ENCODE results near the gene ACADS. TPM values are rescaled to one million over a fixed set of nuclear protein-coding genes. Genes with fewer than 3 reads are reported as not detected.

The ACADS gene
- total RNA-seq, 1 donor from 2014 or later = 7.2 TPM

DNA sequence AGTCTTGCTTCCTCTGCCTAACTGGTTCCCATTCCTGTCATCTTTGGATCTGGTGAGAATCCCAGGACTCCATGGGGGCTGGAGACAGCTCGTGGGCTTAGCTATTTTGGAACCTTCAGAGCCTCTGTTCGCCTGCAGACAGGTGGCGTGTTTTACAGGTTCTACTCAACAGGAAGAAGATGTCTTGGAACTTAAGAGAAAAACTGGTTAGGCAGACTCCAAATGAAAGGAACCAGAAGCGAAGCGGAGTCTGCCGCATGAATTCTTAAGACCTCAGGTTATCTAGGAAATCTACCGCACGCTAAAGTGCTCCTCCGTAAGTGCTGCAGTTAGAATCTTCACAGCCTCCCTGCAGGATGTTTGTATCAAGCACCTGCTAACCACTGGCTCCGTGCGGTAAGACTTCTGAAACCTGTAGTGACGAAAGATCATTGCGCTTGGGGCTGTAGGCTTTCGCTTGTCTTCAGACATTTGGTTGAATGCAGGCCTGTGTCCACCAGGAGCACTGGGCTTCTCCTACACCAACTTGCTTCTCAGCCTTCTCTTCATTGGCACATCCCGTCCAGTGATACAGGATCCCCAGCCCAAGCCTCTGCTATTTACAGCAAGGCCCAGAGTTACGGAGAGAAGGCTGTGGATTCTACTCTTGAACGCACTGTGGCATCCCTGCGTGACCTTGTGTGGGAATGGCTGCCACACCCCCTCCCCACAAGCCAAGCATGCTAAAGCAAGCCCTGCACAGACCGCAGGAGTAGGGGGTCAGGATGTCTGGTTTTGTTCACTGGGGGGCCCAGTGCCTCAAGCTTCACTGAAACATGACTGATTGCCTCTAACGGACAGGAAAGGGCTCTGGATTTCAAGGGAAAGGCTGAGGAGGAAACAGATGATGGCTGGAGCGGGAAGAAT, 35.0 kb downstream of the ACADS start:
- no peaks in the 10 kb centered on the region for H3K27me3 Mint-ChIP-seq (ENCODE audit: low read depth)
- peaks cover 27% of the 10 kb centered on the region for H3K4me1 Mint-ChIP-seq (ENCODE audit: low read depth)
- H3K36me3 Mint-ChIP-seq (ENCODE audit: low read depth) = peaks cover 14% of the 10 kb centered on the region
- no peak for DNase-seq (ENCODE audit: low spot score)
- H3K27ac Mint-ChIP-seq (ENCODE audit: unreplicated experiment) = peak overlapping the region; percentile 98
- TF ChIP-seq, protein P1, sequence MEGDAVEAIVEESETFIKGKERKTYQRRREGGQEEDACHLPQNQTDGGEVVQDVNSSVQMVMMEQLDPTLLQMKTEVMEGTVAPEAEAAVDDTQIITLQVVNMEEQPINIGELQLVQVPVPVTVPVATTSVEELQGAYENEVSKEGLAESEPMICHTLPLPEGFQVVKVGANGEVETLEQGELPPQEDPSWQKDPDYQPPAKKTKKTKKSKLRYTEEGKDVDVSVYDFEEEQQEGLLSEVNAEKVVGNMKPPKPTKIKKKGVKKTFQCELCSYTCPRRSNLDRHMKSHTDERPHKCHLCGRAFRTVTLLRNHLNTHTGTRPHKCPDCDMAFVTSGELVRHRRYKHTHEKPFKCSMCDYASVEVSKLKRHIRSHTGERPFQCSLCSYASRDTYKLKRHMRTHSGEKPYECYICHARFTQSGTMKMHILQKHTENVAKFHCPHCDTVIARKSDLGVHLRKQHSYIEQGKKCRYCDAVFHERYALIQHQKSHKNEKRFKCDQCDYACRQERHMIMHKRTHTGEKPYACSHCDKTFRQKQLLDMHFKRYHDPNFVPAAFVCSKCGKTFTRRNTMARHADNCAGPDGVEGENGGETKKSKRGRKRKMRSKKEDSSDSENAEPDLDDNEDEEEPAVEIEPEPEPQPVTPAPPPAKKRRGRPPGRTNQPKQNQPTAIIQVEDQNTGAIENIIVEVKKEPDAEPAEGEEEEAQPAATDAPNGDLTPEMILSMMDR (IDR thresholded peaks at IDR 0.05) = no peak
- peak overlapping the region; percentile 52 for H3K4me3 Mint-ChIP-seq (ENCODE audit: unreplicated experiment)
- H3K9me3 Mint-ChIP-seq (ENCODE audit: low read depth) = peaks cover under 1% of the 10 kb centered on the region

GRCh38 chr12:120761519-120761934, 35.9 kb downstream of the ACADS start:
- TF ChIP-seq, protein P1 (IDR thresholded peaks at IDR 0.05) = no peak
- Mint-ChIP-seq H3K4me3 (ENCODE audit: unreplicated experiment) (peak overlapping the region; percentile 52), H3K4me1 (ENCODE audit: low read depth) (peaks cover 27% of the 10 kb centered on the region), H3K36me3 (ENCODE audit: low read depth) (peaks cover 20% of the 10 kb centered on the region), H3K9me3 (ENCODE audit: low read depth) (no peaks in the 10 kb centered on the region), H3K27me3 (ENCODE audit: low read depth) (no peaks in the 10 kb centered on the region), H3K27ac (ENCODE audit: unreplicated experiment) (peak overlapping the region; percentile 98)
- no peak for DNase-seq (ENCODE audit: low spot score)

GRCh38 chr12:120762086-120762485, 36.5 kb downstream of the ACADS start:
- no peak for DNase-seq (ENCODE audit: low spot score)
- H3K4me3 Mint-ChIP-seq (ENCODE audit: unreplicated experiment) = peak overlapping the region; percentile 52
- no peaks in the 10 kb centered on the region for H3K27me3 Mint-ChIP-seq (ENCODE audit: low read depth)
- H3K36me3 Mint-ChIP-seq (ENCODE audit: low read depth) = peaks cover 22% of the 10 kb centered on the region
- TF ChIP-seq, protein P1 (IDR thresholded peaks at IDR 0.05) = no peak
- H3K9me3 Mint-ChIP-seq (ENCODE audit: low read depth) = no peaks in the 10 kb centered on the region
- peaks cover 27% of the 10 kb centered on the region for H3K4me1 Mint-ChIP-seq (ENCODE audit: low read depth)
- peak overlapping the region; percentile 98 for H3K27ac Mint-ChIP-seq (ENCODE audit: unreplicated experiment)

DNA sequence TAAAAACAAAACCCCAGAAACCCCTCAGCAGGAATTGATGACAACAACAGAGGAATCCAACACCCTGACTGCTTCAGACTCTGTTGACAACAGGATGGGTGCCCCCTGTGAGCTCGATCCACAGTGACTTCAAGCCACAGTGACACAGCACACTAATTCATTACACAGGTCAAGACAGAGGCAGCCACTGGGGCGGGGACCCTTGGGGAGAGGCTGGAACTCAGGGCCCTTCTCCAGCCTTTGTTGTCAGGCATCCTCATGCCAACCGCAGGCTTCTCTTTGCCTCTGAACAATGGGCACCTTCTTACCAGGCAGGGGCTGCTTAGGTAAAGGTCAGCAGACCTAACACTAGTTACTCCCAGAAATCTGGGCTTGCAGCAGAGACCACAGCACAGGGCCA, 37.6 kb downstream of the ACADS start:
- H3K27me3 Mint-ChIP-seq (ENCODE audit: low read depth) = no peaks in the 10 kb centered on the region
- no peaks in the 10 kb centered on the region for H3K9me3 Mint-ChIP-seq (ENCODE audit: low read depth)
- TF ChIP-seq, protein P1 (IDR thresholded peaks at IDR 0.05) = no peak
- DNase-seq (ENCODE audit: low spot score) = no peak
- peaks cover 27% of the 10 kb centered on the region for H3K4me1 Mint-ChIP-seq (ENCODE audit: low read depth)
- no peak overlapping the region for H3K4me3 Mint-ChIP-seq (ENCODE audit: unreplicated experiment)
- peaks cover 26% of the 10 kb centered on the region for H3K36me3 Mint-ChIP-seq (ENCODE audit: low read depth)
- H3K27ac Mint-ChIP-seq (ENCODE audit: unreplicated experiment) = peak overlapping the region; percentile 98

- Mint-ChIP-seq H3K36me3 (ENCODE audit: low read depth) (peaks cover 31% of the 10 kb centered on the region), H3K27me3 (ENCODE audit: low read depth) (no peaks in the 10 kb centered on the region), H3K9me3 (ENCODE audit: low read depth) (no peaks in the 10 kb centered on the region), H3K4me3 (ENCODE audit: unreplicated experiment) (no peak overlapping the region), H3K4me1 (ENCODE audit: low read depth) (peaks cover 27% of the 10 kb centered on the region), H3K27ac (ENCODE audit: unreplicated experiment) (no peak overlapping the region)
- TF ChIP-seq, protein P1 (IDR thresholded peaks at IDR 0.05) = no peak
- DNase-seq (ENCODE audit: low spot score) = no peak
Observed at GRCh38 chr12:120764816-120765215, 39.2 kb downstream of the ACADS start.
